Measurements from ENCODE around the gene OR2G3. TPM values are rescaled to one million over a fixed set of nuclear protein-coding genes. Genes with fewer than 3 reads are reported as not detected.
A peak's percentile ranks its signal among the peaks of the same experiment; 100 is the strongest.

Gene OR2G3
- total RNA-seq, result 0.54 TPM

DNA sequence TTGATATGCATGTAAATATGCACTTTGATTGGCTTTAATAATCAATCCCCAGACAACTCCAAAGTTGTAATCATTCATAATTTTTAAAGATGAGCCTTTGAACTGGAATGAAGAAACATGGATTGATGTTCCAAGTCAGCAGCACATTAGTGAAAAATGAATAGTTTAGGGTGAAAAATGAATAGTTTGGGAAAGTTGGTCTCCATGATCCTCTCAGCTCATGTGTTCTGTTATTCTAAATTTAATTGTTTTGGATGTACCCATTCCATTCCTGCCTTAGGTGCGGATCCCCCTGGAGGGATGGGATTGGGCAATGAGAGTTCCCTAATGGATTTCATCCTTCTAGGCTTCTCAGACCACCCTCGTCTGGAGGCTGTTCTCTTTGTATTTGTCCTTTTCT, at the start of gene OR2G3:
Gene OR2G3 (plus strand): TSS at position 301 of the 400 bp plus-strand sequence. CDS start 0 bp downstream, at position 301.
- DNase-seq (ENCODE audit: low read depth in 2 of 3, low spot score in 2 of 3), result no peak

DNA sequence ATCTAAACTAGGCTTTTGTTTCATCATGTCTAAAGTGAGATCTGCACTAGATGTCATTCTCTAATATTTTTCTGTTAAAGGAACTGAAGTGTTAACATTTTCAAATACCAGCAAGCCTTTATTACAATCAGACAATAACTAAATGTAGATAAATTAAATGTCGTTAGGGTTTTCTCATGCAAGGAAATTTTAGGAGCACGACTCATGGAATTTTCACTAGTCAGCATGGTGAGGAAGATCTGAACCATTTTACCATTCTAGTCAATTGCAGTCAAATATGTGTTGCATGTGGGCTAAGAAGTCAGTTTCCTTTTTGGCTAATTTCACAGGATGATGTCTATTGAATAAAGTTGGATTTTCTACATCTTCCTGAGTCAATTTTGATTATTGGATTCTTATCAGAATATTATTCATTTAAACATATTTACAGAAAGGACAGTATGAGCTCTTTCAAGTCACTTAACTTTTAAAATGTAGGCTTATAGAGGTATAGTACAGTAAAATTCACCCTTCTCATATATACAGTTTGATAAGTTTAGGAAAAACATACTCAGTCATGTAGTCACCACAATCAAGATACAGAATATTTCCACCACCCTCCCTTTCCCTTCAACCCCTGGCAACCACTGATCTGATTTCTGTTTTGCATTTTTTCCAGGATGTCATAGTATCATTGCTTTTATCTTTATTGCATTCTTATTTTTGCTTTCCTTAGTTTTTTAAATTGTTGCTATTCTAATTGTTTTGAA, 47.3 kb upstream of the OR2G3 start:
- no peak for DNase-seq (ENCODE audit: low read depth in 2 of 3, low spot score in 2 of 3)

DNA sequence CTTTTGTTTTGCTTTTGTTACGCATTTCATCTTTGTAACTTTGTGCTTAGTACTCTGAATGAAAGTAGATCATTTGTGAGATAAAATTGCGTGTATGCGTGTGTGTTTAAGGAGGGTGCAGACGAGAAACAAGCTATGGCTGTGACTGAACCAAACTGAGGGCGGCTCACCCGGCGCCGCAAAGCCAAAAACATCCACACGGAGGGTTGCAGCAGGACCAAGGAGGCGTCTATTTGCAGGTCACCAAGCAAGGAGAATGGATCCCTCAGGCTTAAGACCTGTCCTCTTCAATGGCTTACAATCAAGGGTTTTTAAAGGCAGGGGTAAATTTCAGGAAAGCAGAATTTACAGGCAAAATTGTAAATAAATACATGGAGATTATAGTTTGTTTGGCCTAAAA, 43.7 kb upstream of the OR2G3 start:
- DNase-seq (ENCODE audit: low read depth in 2 of 3, low spot score in 2 of 3), result no peak

DNA sequence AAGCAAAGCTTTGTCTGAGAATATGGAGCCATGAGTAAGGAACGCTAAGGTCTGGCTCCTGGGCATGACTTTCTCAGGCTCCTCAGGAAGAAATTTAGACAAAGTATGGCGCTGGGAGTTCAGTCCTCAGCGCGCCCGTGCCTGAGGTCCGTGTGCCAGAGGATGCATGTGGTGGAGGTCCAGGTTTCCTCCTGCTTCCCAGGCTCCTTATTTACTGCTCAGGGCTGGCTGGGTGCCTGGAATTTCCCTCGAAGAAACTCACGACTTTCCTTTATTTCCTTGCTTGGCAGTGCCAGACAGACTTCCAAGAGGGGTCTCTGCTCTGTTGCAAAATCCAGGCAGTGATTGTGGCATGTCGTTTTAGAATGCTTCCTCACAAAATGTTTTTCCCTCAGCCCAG, 43.2 kb upstream of the OR2G3 start:
- no peak for DNase-seq (ENCODE audit: low read depth in 2 of 3, low spot score in 2 of 3)

DNA sequence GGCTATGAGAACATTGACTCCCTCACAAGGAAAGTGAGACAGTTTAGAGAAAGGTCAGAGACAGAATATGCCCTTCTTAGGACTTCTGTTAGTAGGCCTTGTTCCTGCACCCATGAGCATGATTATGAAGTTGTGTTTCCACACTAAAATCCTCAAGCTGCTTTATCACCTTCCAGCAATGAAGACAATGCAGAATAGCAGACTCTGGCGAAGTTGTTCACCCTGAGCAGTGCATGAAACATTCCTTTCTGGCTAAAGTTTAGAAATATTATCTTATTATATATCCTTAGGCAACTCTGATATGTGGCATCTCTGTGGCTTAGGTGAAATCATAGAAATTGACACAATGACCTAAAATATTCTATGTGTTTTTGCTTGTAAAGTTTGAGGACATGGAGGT, 31.1 kb upstream of the OR2G3 start:
- DNase-seq (ENCODE audit: low read depth in 2 of 3, low spot score in 2 of 3), result no peak

DNA sequence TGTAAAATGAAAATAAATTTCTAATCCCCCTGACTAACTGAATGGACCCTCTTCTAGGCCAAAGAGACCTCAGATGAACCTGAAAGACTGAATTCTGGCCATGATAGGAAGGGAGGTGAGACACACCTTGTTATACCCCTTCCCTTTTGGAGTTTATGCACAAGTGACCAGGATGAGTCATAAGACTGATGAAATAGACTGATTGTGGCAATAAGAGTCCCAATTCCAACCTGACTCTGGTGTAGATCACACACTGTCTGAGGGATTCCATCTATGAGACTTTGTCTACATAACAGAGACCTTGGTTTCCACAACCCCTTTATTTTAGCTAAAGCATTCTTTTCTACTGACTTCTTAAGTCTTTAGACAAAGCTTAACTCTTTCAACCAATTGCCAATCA, 30.7 kb upstream of the OR2G3 start:
- no peak for DNase-seq (ENCODE audit: low read depth in 2 of 3, low spot score in 2 of 3)

DNA sequence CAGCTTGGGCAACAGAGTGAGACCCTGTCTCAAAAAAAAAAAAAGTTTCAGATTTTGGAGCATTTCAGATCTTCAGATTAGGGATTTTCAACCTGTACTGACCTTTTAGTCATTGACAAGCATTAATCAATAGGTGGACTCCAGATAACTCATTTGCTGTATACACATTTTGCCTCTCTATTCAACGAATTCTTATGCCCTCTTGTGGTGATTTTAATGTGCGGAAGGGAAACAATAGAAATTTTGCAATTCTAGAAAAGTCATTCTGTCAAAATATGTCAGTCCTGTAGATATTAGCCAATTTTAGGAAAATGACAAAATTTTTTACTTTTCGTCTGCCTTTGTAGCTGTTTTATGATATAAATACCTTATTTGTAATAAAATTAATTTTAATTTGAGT, 28.9 kb upstream of the OR2G3 start:
- peak in 2 of 3 donors; percentile 31 to 70 for DNase-seq (ENCODE audit: low read depth in 2 of 3, low spot score in 2 of 3)

DNA sequence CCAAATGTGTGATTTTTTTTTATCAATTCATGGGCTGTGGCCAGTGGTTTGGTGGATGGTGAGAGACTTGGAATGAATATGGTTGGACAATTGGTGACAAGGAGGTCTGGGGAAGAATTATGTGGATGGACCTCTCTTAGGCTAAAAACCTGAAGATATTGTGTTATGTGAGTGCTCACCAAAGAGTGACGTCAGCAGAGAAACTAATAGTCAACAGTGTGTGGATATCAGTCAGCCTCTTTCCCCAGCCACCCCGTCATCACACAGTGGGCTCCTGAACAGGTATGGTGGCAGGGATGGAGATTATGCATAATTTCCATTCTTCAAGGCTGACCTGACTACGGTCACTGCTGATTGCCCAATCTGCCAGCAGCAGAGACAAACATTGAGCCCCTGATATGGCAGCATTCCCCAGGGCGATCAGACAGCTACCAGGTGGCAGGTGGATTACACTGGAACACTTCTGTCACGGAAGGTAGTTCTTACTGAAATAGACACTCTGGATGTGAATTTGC, 26.4 kb upstream of the OR2G3 start:
- no peak for DNase-seq (ENCODE audit: low read depth in 2 of 3, low spot score in 2 of 3)

DNA sequence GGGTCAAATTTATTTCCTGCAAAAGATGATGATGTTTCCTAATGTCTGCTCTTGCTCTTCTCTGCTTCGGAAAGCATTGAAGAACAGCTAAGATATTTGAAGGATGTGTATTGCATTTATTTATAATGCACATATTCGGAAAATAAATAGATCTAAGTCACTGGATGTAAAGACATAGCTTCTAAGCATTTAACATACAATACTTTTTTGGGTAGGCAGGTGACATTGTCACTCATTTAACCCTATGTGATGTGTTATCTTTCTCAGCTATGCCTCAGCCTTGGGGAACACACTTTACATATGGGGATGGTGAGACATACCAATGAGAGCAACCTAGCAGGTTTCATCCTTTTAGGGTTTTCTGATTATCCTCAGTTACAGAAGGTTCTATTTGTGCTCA, 17.3 kb upstream of the OR2G3 start, which contains the start of gene OR2G2:
Gene OR2G2 (plus strand): TSS at position 301 of the 400 bp plus-strand sequence. CDS start 0 bp downstream, at position 301.
- DNase-seq (ENCODE audit: low read depth in 2 of 3, low spot score in 2 of 3), result no peak

DNA sequence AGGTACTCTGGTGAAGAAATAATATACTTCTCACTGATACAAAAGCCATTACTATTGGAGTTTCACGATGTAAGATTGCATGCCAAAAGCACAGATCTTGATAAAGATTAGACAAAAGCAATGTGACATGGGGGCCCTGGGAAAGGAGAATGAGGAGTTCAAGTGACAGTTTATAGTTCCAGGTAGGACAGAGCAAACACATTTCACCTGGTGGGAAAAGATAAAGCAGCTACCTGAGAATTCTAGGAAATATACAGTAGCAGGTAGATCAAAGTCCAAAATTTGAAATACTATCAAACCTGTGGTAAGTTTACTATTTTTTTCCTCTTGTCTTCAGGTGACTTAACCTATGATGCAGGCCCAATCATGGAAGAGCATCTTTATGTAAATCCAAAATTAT, 8.0 kb downstream of the OR2G3 start:
- no peak for DNase-seq (ENCODE audit: low read depth in 2 of 3, low spot score in 2 of 3)

DNA sequence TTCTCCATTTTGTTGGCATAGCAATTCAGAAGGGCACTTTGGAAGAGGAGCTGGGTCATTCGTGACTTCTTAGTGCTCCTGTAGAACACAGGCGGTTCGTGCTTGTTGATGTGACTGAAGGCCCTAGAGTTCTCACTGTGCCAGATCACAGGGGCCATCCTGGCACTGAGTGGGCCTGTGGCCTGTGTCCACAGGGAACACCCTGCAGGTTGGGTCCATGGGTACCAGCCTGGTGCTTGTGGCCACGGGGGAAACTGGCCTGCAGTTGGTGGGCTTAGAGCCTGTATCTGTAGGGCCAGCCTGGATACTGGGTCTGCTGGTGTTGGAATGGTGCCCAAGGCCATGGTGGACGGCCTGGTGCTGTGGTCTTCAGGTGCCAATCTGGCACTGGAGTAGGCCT, 9.2 kb downstream of the OR2G3 start:
- no peak for DNase-seq (ENCODE audit: low read depth in 2 of 3, low spot score in 2 of 3)

DNA sequence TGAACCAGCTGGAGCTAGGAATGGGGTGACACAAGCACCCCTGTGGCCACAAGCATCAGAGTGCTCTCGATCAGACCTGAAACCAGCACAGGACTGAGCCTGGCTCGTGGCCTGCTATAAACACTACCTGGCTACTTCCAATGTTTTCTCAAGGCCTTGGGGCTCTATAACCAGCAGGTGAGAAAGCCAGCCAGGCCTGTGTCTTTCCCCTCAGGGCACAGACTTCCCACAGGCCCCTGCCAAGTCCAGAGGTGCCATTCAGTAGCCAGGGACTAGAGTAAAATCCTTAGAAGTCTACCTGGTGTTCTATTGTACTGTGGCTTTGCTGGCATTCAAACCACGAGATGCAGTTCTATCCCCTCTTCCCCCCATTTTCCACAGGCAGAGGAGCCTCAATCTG, 22.6 kb downstream of the OR2G3 start:
- DNase-seq (ENCODE audit: low read depth in 2 of 3, low spot score in 2 of 3), result no peak

DNA sequence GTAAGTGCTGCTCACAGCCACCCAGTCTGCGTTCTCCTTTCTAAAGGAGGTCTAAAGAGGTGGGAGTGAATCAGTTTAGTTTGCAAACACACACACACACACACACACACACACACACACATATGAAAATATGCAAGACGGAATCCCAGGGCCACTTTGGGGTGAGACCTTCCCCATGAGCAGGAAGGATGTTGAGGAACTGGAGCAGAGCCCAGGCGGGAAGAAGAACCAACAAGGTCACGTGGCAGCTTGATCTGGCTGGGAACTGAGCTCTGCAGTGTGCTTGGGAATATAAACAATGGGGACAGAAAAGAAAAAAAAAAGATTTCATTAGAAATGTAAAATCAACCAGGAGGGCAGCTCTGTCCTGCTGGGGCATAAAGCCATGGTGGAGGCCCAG, 32.6 kb downstream of the OR2G3 start:
- no peak for DNase-seq (ENCODE audit: low read depth in 2 of 3, low spot score in 2 of 3)

DNA sequence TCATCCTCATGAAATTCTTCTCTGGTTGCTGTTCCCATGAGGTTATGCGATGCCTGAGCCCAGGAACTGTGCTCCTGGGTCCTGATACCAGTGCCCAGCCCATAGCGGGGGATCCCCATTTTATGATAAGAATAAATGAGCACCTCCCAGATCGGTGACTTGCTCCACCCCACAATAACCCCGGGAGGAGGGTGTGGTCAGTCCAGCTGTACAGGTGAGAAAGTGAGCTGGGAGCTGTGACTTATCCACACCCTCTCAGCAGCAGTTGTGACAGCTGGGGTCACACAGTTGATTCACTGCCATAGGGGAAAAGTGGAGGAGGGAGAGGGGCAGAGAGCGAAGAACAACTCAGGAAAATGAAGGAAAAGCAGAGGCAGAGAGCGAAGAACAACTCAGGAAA, 33.4 kb downstream of the OR2G3 start:
- no peak for DNase-seq (ENCODE audit: low read depth in 2 of 3, low spot score in 2 of 3)

DNA sequence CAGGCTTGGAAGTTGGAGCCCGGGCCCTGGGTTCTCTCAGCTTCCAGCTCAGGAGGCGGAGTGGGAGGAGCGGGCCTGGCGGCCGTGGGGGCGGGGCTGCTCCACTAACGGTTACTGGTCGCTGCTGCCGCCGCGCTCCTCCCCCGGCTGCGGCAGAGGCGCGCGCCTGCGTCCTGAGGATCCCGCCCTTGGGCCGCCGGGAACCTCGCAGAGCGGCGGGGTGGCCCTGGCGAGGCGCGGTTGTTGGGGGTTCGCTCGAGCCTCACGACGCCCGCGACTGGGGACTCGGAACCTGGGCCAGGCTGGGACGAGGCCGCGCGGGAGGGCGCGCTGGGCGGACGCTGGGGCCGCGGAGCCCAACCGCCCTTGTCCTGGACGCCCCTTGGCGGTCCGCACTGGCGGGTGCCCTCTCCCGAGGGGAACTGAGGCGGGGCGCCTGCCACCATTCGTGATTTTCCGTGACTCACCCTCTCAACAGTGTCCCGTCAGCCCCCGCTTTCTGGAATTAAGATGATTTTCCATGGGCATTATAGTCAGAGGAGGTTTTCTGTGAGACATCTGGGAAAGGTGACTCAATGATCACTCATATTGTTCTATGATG, 34.1 kb downstream of the OR2G3 start:
- DNase-seq (ENCODE audit: low read depth in 2 of 3, low spot score in 2 of 3), result peak in 2 of 3 donors; percentile 75 to 87

DNA sequence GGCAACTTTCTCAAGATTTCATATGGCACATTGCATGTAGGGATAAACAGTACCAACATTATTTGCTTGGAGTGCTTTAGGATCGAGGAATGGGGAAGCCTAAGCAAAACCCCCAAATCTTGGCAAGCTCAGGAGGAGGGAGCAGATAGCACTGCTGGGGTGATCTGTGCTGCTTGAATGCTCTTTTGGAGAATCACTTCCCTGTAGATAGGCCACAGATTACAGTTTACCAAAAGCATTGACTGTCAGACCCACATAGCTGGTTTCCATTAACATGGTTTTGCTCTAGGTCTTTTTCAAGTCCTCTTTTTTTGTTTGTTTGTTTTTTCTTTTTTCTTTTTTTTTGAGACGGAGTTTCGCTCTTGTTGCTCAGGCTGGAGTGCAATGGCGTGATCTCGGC, 37.4 kb downstream of the OR2G3 start:
- DNase-seq (ENCODE audit: low read depth in 2 of 3, low spot score in 2 of 3), result no peak

DNA sequence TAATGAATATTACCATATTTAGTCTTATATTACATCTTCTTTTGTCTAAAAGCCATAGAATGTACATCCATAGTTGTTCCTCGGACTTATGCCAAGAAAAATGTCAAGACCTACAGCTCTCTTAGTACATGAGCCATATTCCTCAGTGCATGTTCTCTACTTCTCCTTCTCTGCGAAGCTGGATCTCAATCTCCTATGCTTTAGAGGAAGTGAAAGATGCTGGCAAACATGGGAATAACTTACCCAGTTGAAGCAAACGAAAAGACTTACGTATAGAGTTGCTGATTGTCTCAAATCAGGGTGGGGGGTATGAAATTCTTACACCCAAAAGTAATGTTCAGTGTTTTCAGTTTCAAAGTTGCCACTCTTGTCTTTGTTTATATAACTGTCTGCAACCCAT, 41.5 kb downstream of the OR2G3 start:
- peak in 1 of 3 donors; percentile 34 for DNase-seq (ENCODE audit: low read depth in 2 of 3, low spot score in 2 of 3)

DNA sequence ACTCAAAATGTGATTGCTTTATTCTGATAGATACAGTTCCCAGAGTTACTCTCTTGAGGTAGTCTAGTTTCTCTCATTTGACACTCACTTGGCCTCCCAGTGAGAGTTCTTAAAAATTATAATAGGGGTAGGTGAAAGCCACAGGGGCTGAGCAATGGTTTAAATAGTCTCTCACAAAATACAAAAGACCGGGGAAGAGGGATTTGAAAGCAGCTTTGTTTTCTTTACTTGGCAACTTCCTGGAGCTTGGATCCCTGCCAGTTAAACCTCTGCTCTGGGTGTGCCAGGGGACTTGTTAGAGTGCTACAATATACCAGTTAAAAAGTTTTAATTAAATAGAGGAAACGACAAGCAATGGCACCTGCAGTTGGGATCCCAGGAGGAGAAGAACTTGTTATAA, 42.5 kb downstream of the OR2G3 start:
- peak in 1 of 3 donors; percentile 53 for DNase-seq (ENCODE audit: low read depth in 2 of 3, low spot score in 2 of 3)

DNA sequence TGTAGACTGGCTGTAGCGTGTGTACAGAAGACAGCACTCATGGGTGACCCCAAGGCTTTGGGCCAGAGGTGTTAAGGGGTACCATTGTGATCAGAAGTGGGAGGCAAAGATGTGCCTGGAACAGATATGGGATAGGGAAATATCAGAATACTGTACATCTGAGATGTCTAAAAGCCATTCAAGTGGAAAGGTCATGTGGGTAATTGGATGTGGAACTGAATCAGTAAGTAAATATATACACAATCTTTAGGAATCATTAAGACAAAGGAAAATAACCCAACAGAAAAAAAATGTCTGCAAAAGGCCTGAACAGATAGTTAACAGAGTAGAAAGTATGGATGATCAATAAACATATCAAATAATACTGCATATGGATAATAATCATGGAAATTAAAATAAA, 47.7 kb downstream of the OR2G3 start:
- DNase-seq (ENCODE audit: low read depth in 2 of 3, low spot score in 2 of 3), result no peak
